Activated CD8-positive, alpha-beta memory T cell treated with anti-CD3 and anti-CD28 coated beads for 36 hours (primary cell): ENCODE measurements around the gene SPEG. TPM values are rescaled to one million over a fixed set of nuclear protein-coding genes. Genes with fewer than 3 reads are reported as not detected.

Experiments used
- CTCF ChIA-PET: fragments of 350-600 bp; sonication (Branson Sonifier 250); formaldehyde crosslinking; loops from one replicate; lab custom pipeline; 2021; ENCODE audit warnings: antibody characterized with exemption; lab: Charles Lee
- POLR2A ChIA-PET: fragments of 350-600 bp; sonication (Branson Sonifier 250); formaldehyde crosslinking; loops from one replicate; lab custom pipeline; 2021; ENCODE audit warnings: antibody characterized with exemption; lab: Charles Lee
- total RNA-seq, 2 experiments: library from RNA; stranded (reverse); gene quantifications; one replicate each; pipeline ENCODE4 v1.2.3, GENCODE V29; 2021

The SPEG gene
- total RNA-seq, 2 experiments from 2014 or later: 0.78 to 0.95 TPM

GRCh38 chr2:219435701-219436100, 1.1 kb downstream of the SPEG start:
- CTCF ChIA-PET: interaction anchor here (1.1 to 1.2 kb wide), 2 partner anchors 33 to 94 kb away, joined by 4 read pairs; no protein-coding TSS in a partner anchor
- POLR2A ChIA-PET: no interaction called here

GRCh38 chr2:219436491-219436890, 1.8 kb downstream of the SPEG start:
- POLR2A ChIA-PET: no interaction called here
- CTCF ChIA-PET: no interaction called here

GRCh38 chr2:219437141-219437540, 2.5 kb downstream of the SPEG start:
- ChIA-PET CTCF (no interaction called here), POLR2A (interaction anchor here (0.5 kb wide), 1 partner anchor 166 kb away, joined by 3 read pairs; no protein-coding TSS in a partner anchor)

GRCh38 chr2:219437690-219438206, 3.1 kb downstream of the SPEG start:
- POLR2A ChIA-PET: interaction anchor here (0.5 kb wide), 1 partner anchor 165 kb away, joined by 3 read pairs; no protein-coding TSS in a partner anchor
- CTCF ChIA-PET: no interaction called here

- CTCF ChIA-PET: interaction anchor here (1.2 kb wide), 1 partner anchor 90 kb away, joined by 4 read pairs; no protein-coding TSS in a partner anchor
- POLR2A ChIA-PET: no interaction called here
Observed at GRCh38 chr2:219438453-219438852, 3.8 kb downstream of the SPEG start.

GRCh38 chr2:219439506-219439905, 4.9 kb downstream of the SPEG start:
- CTCF ChIA-PET: interaction anchor here (0.5 to 1.2 kb wide), 2 partner anchors 37 to 89 kb away, joined by 3 to 4 read pairs; no protein-coding TSS in a partner anchor
- POLR2A ChIA-PET: no interaction called here

- ChIA-PET CTCF (interaction anchor here (0.6 to 1.0 kb wide), 2 partner anchors 17 to 76 kb away, joined by 3 read pairs; no protein-coding TSS in a partner anchor), POLR2A (no interaction called here)
Observed at GRCh38 chr2:219440388-219441256, 6.0 kb downstream of the SPEG start.

- ChIA-PET POLR2A (no interaction called here), CTCF (interaction anchor here (1.0 to 1.2 kb wide), 2 partner anchors 16 to 88 kb away, joined by 3 to 6 read pairs; no protein-coding TSS in a partner anchor)
Observed at GRCh38 chr2:219441451-219442255, 7.0 kb downstream of the SPEG start.

- POLR2A ChIA-PET: no interaction called here
- CTCF ChIA-PET: interaction anchor here (1.2 kb wide), 1 partner anchor 87 kb away, joined by 6 read pairs; no protein-coding TSS in a partner anchor
Observed at GRCh38 chr2:219442256-219443015, 7.8 kb downstream of the SPEG start.

- CTCF ChIA-PET: no interaction called here
- POLR2A ChIA-PET: interaction anchor here (0.6 kb wide), 1 partner anchor 164 kb away, joined by 3 read pairs; the partner anchor contains the start of gene DNAJB2
Observed at GRCh38 chr2:219443016-219443696, 8.5 kb downstream of the SPEG start.

- POLR2A ChIA-PET: interaction anchor here (0.6 kb wide), 1 partner anchor 164 kb away, joined by 3 read pairs; the partner anchor contains the start of gene DNAJB2
- CTCF ChIA-PET: no interaction called here
Observed at GRCh38 chr2:219443697-219444023, 9.0 kb downstream of the SPEG start.

GRCh38 chr2:219444566-219445091, 10.0 kb downstream of the SPEG start:
- ChIA-PET POLR2A (no interaction called here), CTCF (interaction anchor here (1.0 kb wide), 1 partner anchor 41 kb away, joined by 3 read pairs; no protein-coding TSS in a partner anchor)

- ChIA-PET POLR2A (no interaction called here), CTCF (interaction anchor here (1.0 to 1.6 kb wide), 2 partner anchors 13 to 42 kb away, joined by 3 read pairs; no protein-coding TSS in a partner anchor)
Observed at GRCh38 chr2:219445220-219445640, 10.6 kb downstream of the SPEG start.

GRCh38 chr2:219446101-219446504, 11.5 kb downstream of the SPEG start:
- POLR2A ChIA-PET: no interaction called here
- CTCF ChIA-PET: interaction anchor here (0.6 to 1.6 kb wide), 3 partner anchors 12 to 44 kb away, joined by 3 to 5 read pairs (median 3); no protein-coding TSS in a partner anchor

GRCh38 chr2:219446689-219447088, 12.0 kb downstream of the SPEG start:
- CTCF ChIA-PET: interaction anchor here (0.6 to 1.6 kb wide), 3 partner anchors 12 to 45 kb away, joined by 3 to 5 read pairs (median 3); no protein-coding TSS in a partner anchor
- POLR2A ChIA-PET: no interaction called here

- ChIA-PET POLR2A (interaction anchor here (0.5 kb wide), 1 partner anchor 70 kb away, joined by 4 read pairs; no protein-coding TSS in a partner anchor), CTCF (interaction anchor here (1.5 kb wide), 1 partner anchor 12 kb away, joined by 5 read pairs; no protein-coding TSS in a partner anchor)
Observed at GRCh38 chr2:219447242-219448098, 12.8 kb downstream of the SPEG start.
